AG04449 (cell line): ENCODE data around the gene GEMIN5.

Source experiments
- CTCF ChIA-PET: fragments of 350-600 bp; formaldehyde crosslinking; extraction: SDS; loops from one replicate; lab custom pipeline; 2021; ENCODE audit warnings: antibody characterized with exemption; lab: Yijun Ruan, JAX
- POLR2A ChIA-PET: fragments of 400-600, 350-600 bp; formaldehyde crosslinking; extraction: SDS; loops from one replicate; lab custom pipeline; 2020; ENCODE audit warnings: antibody characterized with exemption, inconsistent platforms; lab: Yijun Ruan, JAX
- DNase-seq: peaks from one replicate; pipeline ENCODE4 v3.0.0-alpha.2; 2010; ENCODE audit warnings: low read depth, low spot score
- H3K4me3 ChIP-seq: 2 replicates; pipeline ENCODE4 v1.5.1; 2011; ENCODE audit warnings: low read depth, mild to moderate bottlenecking, control low read depth, low read length
- TF ChIP-seq, protein P1 (sequence below): IDR thresholded peaks from one replicate; pipeline ENCODE4 v1.5.1; 2011; ENCODE audit warnings: mild to moderate bottlenecking, moderate library complexity, low read length, control low read depth, inconsistent platforms; ENCODE audit not compliant: insufficient read depth; ENCODE audit errors: missing control alignments

Gene GEMIN5

DNA sequence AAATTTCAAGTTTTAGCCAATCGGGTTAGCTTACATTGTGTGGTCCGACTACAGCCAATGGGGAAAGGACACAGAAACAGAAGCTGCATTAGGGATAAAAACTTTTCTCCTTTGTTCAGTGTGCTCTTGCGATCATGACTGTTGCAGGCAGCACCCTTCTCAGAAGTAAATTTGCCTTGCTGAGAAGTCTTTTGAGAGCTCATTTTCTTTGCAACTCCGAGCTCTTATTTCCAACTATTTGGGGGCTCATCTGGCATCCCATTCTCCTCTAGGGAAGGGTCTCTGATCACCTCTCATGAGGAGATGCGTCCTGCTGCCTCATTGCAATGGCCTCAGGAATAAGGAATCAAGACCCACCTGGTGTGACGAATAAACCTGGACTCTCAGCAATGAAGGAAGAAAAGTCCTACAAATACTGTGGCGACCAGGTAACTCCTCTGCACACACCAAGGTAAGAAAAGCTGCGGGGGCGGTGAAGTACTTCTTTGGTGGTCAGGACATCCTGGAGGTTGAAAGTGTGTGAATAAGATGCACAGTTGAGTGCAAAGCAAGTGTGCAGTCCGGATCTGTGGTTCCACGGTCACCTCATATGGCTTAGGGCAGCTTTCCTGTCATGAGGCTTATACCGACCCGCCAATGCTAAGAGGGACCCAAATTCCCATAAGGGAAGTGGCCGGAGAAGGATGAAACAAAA is 59.2 kb downstream of the GEMIN5 start:
- TF ChIP-seq, protein P1, sequence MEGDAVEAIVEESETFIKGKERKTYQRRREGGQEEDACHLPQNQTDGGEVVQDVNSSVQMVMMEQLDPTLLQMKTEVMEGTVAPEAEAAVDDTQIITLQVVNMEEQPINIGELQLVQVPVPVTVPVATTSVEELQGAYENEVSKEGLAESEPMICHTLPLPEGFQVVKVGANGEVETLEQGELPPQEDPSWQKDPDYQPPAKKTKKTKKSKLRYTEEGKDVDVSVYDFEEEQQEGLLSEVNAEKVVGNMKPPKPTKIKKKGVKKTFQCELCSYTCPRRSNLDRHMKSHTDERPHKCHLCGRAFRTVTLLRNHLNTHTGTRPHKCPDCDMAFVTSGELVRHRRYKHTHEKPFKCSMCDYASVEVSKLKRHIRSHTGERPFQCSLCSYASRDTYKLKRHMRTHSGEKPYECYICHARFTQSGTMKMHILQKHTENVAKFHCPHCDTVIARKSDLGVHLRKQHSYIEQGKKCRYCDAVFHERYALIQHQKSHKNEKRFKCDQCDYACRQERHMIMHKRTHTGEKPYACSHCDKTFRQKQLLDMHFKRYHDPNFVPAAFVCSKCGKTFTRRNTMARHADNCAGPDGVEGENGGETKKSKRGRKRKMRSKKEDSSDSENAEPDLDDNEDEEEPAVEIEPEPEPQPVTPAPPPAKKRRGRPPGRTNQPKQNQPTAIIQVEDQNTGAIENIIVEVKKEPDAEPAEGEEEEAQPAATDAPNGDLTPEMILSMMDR = no peak
- ChIA-PET CTCF (no interaction called here), POLR2A (no interaction called here)
- no peak for DNase-seq
- H3K4me3 ChIP-seq = no peak overlapping the region

DNA sequence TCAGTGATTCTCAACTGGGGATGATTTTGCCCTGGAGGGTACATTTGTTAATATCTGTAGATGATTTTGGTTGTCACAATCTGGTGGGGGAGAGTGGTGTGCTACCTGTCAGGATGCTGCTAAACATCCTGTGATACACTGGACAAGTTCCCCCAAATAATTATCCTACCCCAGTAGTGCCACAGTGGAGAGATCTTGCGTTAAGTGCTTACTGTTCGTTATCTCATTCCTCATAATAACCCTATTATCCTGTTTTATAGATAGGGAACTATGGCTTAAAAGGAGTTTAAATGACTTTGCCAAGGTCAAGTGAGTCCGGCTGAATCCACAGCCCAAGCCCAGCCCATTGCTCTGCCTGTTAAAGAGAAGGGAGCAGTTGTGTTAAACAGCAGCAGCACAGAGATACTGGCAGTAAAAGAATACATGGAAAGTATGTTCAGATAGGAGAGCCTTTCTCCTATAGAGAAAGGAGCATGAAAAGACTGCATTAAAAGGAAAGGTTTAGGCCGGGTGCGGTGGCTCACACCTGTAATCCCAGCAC is 64.2 kb downstream of the GEMIN5 start:
- ChIA-PET POLR2A (no interaction called here), CTCF (no interaction called here)
- TF ChIP-seq, protein P1 = no peak
- no peak overlapping the region for H3K4me3 ChIP-seq
- no peak for DNase-seq

DNA sequence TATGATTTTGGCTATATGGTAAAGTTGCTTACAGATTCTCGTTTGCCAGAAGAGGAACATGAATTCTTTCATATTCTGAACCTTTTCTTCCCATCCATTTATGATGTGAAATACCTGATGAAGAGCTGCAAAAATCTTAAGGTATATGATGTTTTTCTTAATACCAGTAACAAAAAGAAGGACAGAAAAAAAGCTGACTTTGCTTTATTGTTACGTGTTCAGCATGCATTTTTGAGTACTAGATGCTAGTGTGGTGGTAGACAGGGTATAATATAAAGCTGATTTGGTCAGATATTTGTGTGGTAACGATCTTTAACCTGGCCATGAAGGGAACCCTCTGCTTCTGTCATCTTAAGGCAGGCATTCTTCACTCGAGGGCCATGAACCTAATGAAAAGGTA is 66.3 kb downstream of the GEMIN5 start:
- TF ChIP-seq, protein P1 = no peak
- no peak overlapping the region for H3K4me3 ChIP-seq
- no peak for DNase-seq
- CTCF ChIA-PET = interaction anchor here (1.2 kb wide), 1 partner anchor 14 kb away, joined by 4 read pairs; no protein-coding TSS in a partner anchor
- POLR2A ChIA-PET = interaction anchor here (0.6 kb wide), 1 partner anchor 279 kb away, joined by 3 read pairs; no protein-coding TSS in a partner anchor

DNA sequence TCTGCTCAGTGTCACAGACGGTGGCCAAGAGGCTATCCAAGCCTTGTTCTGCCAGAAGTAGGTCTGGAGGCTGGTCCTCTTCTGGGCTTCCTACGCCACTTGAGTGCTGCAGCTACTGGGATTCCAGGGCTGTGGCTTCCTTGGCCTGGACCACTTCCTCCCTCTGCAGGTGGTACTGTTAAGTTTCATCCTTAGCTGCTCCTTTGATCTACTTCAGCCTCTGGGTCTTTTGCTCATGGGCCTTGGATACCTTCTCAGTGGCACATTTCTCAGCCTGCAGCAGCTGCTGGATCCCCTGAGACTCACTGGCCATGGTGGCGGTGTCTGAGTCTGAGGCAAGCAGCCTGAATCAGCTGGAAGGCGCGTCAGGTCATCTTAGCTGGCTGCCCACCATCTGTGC is 69.3 kb downstream of the GEMIN5 start:
- POLR2A ChIA-PET = no interaction called here
- TF ChIP-seq, protein P1 = no peak

DNA sequence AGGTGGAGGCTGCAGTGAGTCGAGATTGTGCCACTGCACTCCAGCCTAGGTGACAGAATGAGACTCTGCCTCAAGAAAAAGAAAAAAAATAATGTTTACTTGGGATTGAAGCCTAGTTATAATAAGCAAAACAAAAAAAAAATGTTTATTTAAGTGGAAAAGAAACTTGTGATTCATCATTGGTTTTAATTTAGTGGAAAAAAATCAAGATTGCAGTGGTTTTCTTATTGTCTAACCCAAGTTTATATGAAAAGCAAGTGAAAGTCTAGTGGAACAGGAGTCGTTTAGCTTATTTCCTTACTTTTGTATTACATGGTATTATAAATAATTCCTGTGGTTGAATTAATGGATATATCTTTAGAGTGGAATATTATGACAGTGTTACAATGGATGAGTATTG is 71.2 kb downstream of the GEMIN5 start:
- POLR2A ChIA-PET = no interaction called here
- DNase-seq = no peak
- H3K4me3 ChIP-seq = no peak overlapping the region
- TF ChIP-seq, protein P1 = no peak
- CTCF ChIA-PET = interaction anchor here (1.0 kb wide), 1 partner anchor 10 kb away, joined by 3 read pairs; no protein-coding TSS in a partner anchor

More for the DNA sequence above, 69.3 kb downstream of the GEMIN5 start:
- CTCF ChIA-PET = interaction anchor here (1.0 kb wide), 1 partner anchor 9 kb away, joined by 3 read pairs; no protein-coding TSS in a partner anchor
- H3K4me3 ChIP-seq = no peak overlapping the region
- no peak for DNase-seq

DNA sequence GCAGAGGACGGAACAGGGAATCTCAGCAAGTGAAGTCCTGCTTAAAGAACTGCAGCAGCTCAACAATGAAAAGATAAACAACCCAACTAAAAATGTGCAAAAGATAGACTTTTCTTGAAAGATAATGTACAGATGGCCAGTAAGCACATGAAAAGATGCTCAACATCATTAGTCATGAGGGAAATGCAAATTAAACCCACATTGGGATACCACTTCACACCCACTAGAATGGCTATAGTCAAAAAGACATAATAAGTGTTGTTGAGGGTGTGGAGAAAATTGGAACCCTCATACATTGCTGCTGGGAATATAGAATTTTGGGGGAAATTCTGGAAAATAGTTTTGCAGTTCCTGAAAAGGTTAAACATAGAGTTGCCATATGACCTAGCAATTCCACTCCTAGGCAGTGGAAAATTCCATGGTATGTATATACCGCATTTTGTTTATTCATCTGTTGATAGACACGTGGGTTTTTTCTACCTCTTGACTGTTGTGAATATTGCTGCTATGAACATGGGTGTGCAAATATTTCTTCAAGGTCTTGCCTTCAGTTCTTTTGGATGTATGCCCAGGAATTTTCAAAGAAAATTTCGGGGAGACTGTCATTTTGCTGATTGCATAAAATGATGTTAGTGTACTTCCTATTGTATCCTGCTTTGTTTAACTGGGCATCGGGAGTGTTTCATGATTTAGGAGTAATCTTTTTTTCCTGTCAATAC is 72.4 kb downstream of the GEMIN5 start:
- ChIA-PET CTCF (interaction anchor here (0.7 kb wide), 1 partner anchor 215 kb away, joined by 3 read pairs; no protein-coding TSS in a partner anchor), POLR2A (no interaction called here)
- no peak overlapping the region for H3K4me3 ChIP-seq
- DNase-seq = no peak
- TF ChIP-seq, protein P1 = no peak
